ENCODE data around the gene CD200.

The CD200 gene

GRCh38 chr3:112333381-112334317 lies 693 bp downstream of the CD200 start:
- peak; percentile 42 for DNase-seq

DNA sequence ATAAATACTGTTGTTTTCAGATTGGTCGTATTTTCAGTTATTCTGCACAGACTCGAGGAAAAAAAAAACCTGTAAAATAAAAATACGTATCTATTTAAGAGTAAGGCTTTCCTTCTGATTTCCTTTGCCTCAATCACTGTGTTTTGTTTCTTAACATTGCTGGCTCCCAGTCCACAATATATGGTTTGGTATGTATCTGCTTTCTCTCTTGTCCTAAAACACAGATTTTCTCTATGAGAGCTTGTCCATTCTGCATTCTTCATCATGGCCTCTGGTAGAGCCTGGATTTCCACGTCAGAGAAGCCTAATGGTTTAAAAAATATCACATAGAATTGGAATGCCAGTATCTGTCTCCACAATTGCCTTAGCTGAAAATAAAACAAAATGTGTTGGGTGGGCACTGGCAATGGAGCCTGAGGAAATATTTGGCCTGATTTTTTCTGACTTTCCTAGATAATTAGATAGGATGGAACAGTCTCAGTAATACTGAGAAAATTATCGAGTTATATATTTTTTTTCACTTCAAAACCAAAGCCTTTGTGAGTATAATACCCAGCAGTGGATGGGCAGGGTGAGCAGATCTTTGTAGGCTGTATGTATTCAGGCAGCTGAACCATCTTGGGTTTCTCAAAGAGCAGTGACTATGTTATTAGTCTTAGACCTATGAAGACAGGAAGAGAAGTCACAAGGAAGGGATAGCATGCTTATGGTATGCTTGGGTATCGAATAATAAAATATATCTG lies 1.9 kb downstream of the CD200 start:
- no peak for DNase-seq

GRCh38 chr3:112335434-112335781 lies 2.5 kb downstream of the CD200 start:
- no peak for DNase-seq

DNA sequence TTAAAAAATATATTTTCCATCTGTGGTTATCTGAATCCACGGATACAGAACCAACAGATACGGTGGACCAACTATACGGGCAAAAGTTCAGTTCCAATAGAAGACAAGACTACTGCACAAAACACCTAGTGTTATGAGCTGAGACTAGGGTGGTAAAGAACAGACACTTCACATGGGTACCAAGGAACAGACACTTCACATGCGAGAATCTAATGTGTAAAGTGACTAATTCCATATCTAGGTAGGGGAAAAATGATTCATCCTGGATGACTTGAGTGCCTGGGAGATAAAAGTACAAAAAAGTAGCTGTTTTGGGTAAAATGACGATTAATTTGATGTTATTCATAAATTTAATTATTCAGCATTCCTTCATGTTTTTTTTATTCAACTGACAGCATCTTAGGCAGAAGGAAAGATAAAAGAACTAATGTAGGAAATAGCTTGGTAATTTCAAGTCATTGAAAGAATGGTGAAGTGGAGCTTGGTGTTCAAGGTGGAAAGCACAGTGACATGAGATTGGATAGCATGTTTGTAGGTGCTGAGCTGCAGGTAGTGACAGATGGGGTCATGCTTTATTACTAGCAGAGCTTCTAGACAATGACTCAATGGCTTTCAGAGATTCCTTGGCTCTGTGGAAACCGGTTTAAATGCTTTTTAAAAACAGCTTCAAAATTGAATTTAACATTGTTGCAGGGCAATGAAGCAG lies 5.2 kb downstream of the CD200 start:
- no peak for DNase-seq

DNA sequence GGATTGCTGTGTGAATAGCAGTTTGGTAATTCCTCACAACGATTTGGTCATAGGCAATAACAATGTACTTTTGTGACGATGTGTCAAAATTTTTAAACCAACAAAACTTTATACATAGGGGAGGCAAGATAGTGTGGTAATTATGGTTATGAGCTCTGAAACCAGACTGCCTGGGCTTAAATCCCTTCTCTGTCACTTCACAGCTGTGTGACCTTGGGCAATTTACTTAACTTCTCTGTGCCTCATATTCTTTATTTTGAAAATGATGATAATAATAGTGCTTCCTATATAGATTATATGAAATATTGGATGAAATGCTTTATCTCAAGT lies 5.7 kb downstream of the CD200 start:
- no peak for DNase-seq

DNA sequence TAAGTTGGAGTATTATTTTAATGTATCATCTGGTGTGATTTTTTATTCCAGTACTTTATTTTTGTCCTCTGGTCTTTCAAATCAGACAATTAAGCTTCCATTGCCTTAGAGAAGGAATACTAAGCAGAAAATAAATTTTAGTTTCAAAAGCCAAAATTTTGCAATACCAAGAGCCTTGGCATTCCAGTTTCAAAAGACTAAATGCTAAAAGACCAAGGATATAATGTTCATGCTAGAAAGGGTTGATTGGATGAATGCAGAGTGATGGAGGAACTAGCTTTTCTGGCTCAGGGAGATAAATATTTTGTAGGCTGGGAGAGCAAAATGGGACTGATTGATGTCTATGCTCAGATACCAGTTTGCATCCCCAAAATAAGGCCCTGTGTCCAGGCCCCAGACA lies 6.2 kb downstream of the CD200 start:
- no peak for DNase-seq

DNA sequence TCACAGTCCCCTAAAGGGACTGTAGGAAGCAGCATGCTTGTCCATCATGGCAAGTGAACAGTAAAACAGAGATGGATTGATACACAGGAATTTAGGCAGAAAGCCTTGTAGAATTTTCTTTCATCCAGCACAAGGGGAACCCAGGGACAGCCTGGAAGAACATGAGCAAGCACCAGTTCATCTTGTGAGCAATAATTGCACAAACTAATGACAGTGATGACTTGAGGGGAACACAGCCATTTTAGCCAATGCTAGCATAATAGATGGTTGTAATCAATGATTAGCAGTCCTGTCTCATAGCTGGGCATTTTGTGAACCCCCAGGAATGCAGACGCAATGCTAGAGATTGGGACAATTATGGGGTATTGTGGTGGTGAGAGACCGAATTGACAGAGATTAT lies 6.7 kb downstream of the CD200 start:
- no peak for DNase-seq

GRCh38 chr3:112341386-112341785 lies 8.4 kb downstream of the CD200 start:
- no peak for DNase-seq

DNA sequence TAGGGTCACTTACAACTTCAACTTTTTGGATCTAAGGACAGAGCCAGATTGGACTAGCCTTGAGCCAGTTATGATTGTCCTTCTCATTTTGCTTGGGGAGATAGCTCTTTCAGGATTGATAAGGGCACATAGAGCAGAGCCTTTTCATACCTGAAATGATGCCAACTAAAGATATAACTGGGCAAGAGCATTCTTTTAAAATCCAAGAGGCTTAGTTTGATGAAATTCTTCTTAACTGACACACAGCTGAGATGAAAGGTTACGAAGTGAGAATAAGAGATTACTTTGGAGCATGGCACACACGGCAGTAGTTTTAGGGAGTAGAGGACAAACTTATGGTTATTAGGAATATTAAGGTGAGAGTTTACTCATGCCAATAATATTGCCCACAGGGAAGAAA lies 12.7 kb downstream of the CD200 start:
- no peak for DNase-seq

DNA sequence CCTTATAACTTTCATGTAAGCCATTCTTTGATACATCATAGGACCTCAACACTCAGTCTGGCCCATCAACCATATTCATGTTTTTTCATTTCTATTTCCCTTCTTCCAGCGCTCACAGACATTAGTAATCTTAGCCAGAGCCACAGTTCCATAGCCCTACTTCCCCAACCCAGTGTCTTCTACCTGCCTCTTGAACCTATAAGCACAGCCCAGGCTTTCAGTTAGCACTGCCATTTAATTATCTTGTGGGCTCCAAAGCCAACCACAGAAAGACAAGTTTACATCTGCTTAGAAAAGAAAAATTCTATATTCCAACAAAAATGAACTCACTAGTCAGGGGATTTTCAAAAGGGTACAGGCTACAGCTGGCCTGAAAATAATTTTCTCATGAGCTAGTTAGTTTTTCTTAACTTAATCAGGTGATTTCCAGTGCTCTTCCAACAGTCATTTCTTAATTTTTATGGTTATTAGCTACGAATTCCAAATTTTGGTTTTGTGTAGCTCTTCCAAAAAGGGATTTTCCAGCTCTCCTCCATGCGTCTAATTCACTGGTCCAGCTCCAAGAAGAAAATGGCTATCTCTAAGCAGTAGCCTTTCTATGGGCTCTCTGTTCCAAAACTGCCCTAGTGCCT lies 13.7 kb downstream of the CD200 start:
- no peak for DNase-seq

GRCh38 chr3:112348943-112349342 lies 16.0 kb downstream of the CD200 start:
- no peak for DNase-seq

DNA sequence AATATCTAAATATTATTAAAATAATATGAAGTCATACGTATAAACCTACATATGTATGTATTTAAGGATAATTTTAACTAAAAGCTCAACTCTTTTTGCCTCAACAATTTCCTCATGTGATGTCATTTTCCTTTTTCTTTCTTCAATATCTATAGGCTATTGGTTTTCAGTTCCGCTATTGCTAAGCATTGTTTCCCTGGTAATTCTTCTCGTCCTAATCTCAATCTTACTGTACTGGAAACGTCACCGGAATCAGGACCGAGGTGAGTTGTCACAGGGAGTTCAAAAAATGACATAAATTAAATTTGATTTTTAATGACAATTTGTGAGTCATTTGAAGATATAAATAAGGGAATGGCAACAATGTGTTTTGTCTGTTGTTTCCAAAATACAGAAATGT lies 16.6 kb downstream of the CD200 start:
- no peak for DNase-seq

GRCh38 chr3:112350018-112350810 lies 17.3 kb downstream of the CD200 start:
- DNase-seq = no peak

GRCh38 chr3:112351036-112351435 lies 18.1 kb downstream of the CD200 start:
- DNase-seq = no peak

DNA sequence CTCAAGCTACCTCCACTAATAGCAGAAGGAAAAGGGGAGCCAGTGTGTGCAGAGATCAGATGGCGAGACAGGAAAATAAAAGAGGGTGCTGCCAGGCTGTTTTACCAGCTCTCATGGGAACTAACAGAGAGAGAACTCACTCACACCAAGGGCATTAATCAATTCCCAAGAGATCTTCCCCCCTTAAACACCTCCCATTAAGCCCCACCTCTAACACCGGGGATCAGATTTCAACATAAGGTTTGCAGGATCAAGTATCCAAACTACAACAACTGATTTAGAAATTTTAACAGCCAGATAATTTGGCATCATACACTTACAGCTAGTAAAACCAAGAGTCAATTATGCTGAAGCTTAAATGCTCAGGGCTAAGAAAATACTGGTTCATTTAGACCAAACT lies 18.9 kb downstream of the CD200 start:
- DNase-seq = no peak

DNA sequence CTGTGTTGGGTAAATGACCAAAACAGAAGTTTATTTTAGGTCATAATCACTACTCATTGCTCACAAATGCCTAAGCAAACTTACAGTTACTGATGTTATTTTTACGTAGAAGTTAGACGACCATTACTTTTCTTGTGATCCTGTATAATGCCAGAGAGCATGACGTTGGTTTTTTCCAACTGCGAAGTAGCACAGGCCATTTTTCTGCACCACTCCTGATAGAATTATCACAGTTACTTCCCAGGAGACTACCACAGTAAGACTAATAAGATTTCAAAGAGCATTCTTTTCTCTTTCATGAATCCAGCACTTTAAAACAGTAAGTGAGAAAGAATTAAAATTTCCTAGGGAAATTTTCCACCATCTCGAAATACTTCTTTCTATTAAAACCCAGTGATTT lies 19.8 kb downstream of the CD200 start:
- DNase-seq = no peak

GRCh38 chr3:112353365-112353764 lies 20.4 kb downstream of the CD200 start:
- no peak for DNase-seq

- no peak for DNase-seq
Measured at GRCh38 chr3:112354642-112355306, 21.8 kb downstream of the CD200 start.

DNA sequence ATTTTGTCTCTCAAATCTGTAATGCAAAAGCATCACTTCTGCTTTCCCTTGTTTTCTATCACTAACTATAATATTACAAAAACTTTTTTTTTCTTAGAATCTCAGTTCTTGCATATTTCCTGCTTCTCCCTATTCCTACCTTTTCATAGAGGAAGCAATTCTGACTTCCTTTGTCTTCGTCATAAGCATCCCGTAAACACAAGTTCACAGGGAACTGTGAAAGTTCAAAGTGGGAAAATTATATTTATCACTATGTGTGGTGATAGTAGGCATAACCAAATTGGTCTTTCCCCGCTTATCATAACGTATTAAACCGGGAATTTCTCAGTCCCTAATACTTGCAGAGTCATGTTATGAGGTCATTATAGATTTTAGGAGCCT lies 22.3 kb downstream of the CD200 start:
- no peak for DNase-seq

GRCh38 chr3:112357930-112358780 lies 25.2 kb downstream of the CD200 start:
- peak; percentile 49 for DNase-seq

- DNase-seq = no peak
Measured at GRCh38 chr3:112360561-112360960, 27.6 kb downstream of the CD200 start.
